Smooth muscle cell (in vitro differentiated cells): ENCODE data around the gene FGD2. TPM values are rescaled to one million over a fixed set of nuclear protein-coding genes. Genes with fewer than 3 reads are reported as not detected.

Source experiments
- DNase-seq: peaks from one replicate; lab custom pipeline; 2025; ENCODE audit not compliant: unreplicated experiment; lab: John Stamatoyannopoulos, UW
- H2AFZ ChIP-seq: fragments of 200-600 bp; sonication (generic); 2 replicates; pipeline ENCODE4 v1.6.0; 2016; ENCODE audit warnings: antibody characterized with exemption, low read depth, mild to moderate bottlenecking
- H3F3A ChIP-seq: fragments of 200-600 bp; sonication (generic); 2 replicates; pipeline ENCODE4 v1.6.0; 2017; ENCODE audit warnings: antibody characterized with exemption, low read depth
- H3K27ac ChIP-seq: fragments of 200-600 bp; sonication (generic); 2 replicates; pipeline ENCODE4 v1.5.1; 2016; ENCODE audit warnings: low read depth, mild to moderate bottlenecking
- H3K27me3 ChIP-seq: fragments of 200-600 bp; sonication (generic); 2 replicates; pipeline ENCODE4 v1.6.1; 2016; ENCODE audit warnings: low read depth, mild to moderate bottlenecking
- H3K36me3 ChIP-seq: fragments of 200-600 bp; sonication (generic); 2 replicates; pipeline ENCODE4 v1.5.1; 2016; ENCODE audit warnings: low read depth
- H3K4me1 ChIP-seq: fragments of 200-600 bp; sonication (generic); 2 replicates; pipeline ENCODE4 v1.5.1; 2016; ENCODE audit warnings: low read depth
- H3K4me2 ChIP-seq: fragments of 200-600 bp; sonication (generic); 2 replicates; pipeline ENCODE4 v1.6.0; 2016; ENCODE audit warnings: mild to moderate bottlenecking
- H3K4me3 ChIP-seq: fragments of 200-600 bp; sonication (generic); 2 replicates; pipeline ENCODE4 v1.5.1; 2016; ENCODE audit warnings: mild to moderate bottlenecking
- H3K79me2 ChIP-seq: fragments of 200-600 bp; sonication (generic); 2 replicates; pipeline ENCODE4 v1.6.0; 2016; ENCODE audit warnings: low read depth, mild to moderate bottlenecking
- H3K9ac ChIP-seq: fragments of 200-600 bp; sonication (generic); 2 replicates; pipeline ENCODE4 v1.6.0; 2016; ENCODE audit warnings: low read depth
- H3K9me3 ChIP-seq: fragments of 200-600 bp; sonication (generic); replicated peaks from 2 replicates; pipeline ENCODE4 v1.5.1; 2016; ENCODE audit warnings: low read depth
- H4K20me1 ChIP-seq: fragments of 200-600 bp; sonication (generic); 2 replicates; pipeline ENCODE4 v1.6.0; 2016; ENCODE audit warnings: low read depth
- CTCF ChIP-seq: fragments of 200-600 bp; sonication (generic); IDR thresholded peaks from 2 replicates; pipeline ENCODE4 v1.5.1; 2017; ENCODE audit warnings: borderline replicate concordance, mild to moderate bottlenecking, antibody characterized with exemption; ENCODE audit not compliant: insufficient read depth, poor library complexity, severe bottlenecking
- WGBS: methylation state at CpG from one replicate; pipeline ENCODE4 v1.1.7; 2016; ENCODE audit warnings: low lambda C conversion rate; 5-methylcytosine and 5-hydroxymethylcytosine counted together
- polyA plus RNA-seq: library from polyadenylated mRNA; unstranded; fragments of >200 nt; fragmentation: Nextera tagmentation; extraction: Ambion mirVana; gene quantifications from 2 replicates; pipeline ENCODE4 v1.2.1, GENCODE V29; 2016
- total RNA-seq: library from RNA; depleted of rRNA; stranded (reverse); fragments of >200 nt; gene quantifications from 2 replicates; pipeline ENCODE4 v1.2.3, GENCODE V29; 2014

The FGD2 gene
- total and polyA plus RNA-seq, 2 experiments from 2014 or later, result not detected

DNA sequence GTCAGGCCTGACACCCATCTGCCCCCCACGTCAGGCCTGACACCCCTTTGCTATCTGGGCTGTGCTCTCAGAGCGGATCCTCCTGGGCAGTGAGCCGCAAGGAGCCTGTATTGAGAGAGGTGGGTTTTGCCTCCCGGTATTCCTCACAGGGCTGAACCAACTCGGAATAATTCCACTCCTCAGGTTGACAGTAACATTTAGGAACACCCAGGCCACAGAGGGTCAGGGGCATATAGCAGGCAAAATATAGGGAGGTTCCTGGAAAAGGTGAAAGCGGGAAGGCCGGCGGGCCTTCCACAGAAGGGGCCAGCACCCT lies 6.8 kb upstream of the FGD2 start:
- H3K4me2 ChIP-seq, result no peak overlapping the region
- H3K27ac ChIP-seq, result no peak overlapping the region
- H3K9me3 ChIP-seq, result no peaks in the 10 kb centered on the region
- H3K4me3 ChIP-seq, result no peak overlapping the region
- H3K9ac ChIP-seq, result no peak overlapping the region
- H3F3A ChIP-seq, result no peaks in the 10 kb centered on the region
- no peaks in the 10 kb centered on the region for H3K79me2 ChIP-seq
- no peaks in the 10 kb centered on the region for H4K20me1 ChIP-seq
- no peak overlapping the region for H2AFZ ChIP-seq
- 85% methylated on average over 8 of the region's 8 CpGs for WGBS
- peaks cover 13% of the 10 kb centered on the region for H3K4me1 ChIP-seq
- DNase-seq, result no peak
- no peaks in the 10 kb centered on the region for H3K27me3 ChIP-seq
- TF ChIP-seq CTCF, result no peak
- H3K36me3 ChIP-seq, result no peaks in the 10 kb centered on the region

GRCh38 chr6:36999061-36999750 lies 6.2 kb upstream of the FGD2 start:
- H3K9ac ChIP-seq, result no peak overlapping the region
- no peaks in the 10 kb centered on the region for H3K36me3 ChIP-seq
- H3K27me3 ChIP-seq, result no peaks in the 10 kb centered on the region
- H3K4me2 ChIP-seq, result no peak overlapping the region
- no peaks in the 10 kb centered on the region for H3F3A ChIP-seq
- H3K9me3 ChIP-seq, result no peaks in the 10 kb centered on the region
- no peaks in the 10 kb centered on the region for H4K20me1 ChIP-seq
- peaks cover 13% of the 10 kb centered on the region for H3K4me1 ChIP-seq
- H3K27ac ChIP-seq, result no peak overlapping the region
- WGBS, result 86% methylated on average over 15 of the region's 15 CpGs
- no peak for DNase-seq
- no peak overlapping the region for H2AFZ ChIP-seq
- no peaks in the 10 kb centered on the region for H3K79me2 ChIP-seq
- no peak overlapping the region for H3K4me3 ChIP-seq
- TF ChIP-seq CTCF, result no peak

GRCh38 chr6:36999751-37000125 lies 5.7 kb upstream of the FGD2 start:
- WGBS, result 86% methylated on average over 4 of the region's 4 CpGs
- Histone ChIP-seq H3K4me1 (peaks cover 13% of the 10 kb centered on the region), H3K4me2 (no peak overlapping the region)

More at GRCh38 chr6:36999751-37000125, 5.7 kb upstream of the FGD2 start:
- no peaks in the 10 kb centered on the region for H3K9me3 ChIP-seq
- DNase-seq, result no peak
- no peak overlapping the region for H3K4me3 ChIP-seq
- H3F3A ChIP-seq, result no peaks in the 10 kb centered on the region
- no peak overlapping the region for H3K27ac ChIP-seq
- H4K20me1 ChIP-seq, result no peaks in the 10 kb centered on the region
- no peak for TF ChIP-seq CTCF
- H3K27me3 ChIP-seq, result no peaks in the 10 kb centered on the region
- H3K79me2 ChIP-seq, result no peaks in the 10 kb centered on the region
- H2AFZ ChIP-seq, result no peak overlapping the region
- H3K9ac ChIP-seq, result no peak overlapping the region
- H3K36me3 ChIP-seq, result no peaks in the 10 kb centered on the region
